ENCODE results near the gene LEPROT.

DNA sequence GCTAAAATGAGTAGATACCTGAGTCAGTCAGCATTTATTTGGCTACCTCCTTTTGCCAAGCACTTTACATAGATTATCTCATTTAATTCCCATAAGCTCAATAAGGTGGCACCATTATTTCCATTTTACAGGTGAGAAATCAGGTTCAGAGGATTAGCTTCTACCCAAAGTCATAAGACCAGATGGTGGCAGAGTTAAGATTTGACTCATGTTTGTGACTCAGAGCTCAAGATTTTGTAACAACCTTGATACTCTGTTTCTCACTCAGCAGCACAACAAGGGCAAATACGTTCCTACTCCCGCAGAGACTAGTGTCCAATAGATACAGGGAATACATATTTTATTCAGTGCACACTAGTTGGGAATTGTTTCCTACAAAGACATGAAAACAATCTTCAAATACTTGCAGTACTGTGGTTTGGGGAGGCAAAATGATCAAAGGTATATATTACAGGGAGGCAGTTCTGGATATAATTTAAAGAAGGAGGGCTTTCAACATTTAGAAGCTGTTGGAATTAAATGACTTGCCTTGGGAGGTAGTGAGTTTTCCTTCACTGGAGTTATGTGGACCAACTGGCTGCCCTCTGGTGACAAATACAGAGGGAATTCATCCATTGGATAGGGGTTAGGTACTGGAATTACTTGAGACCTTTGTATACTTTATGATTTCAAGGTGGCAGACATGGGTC lies 3.6 kb downstream of the LEPROT start:
- TF ChIP-seq EZH2 (IDR thresholded peaks at IDR 0.05; ENCODE audit: borderline replicate concordance, low read depth, low read length, severe bottlenecking) = no peak
- TF ChIP-seq, protein P1, sequence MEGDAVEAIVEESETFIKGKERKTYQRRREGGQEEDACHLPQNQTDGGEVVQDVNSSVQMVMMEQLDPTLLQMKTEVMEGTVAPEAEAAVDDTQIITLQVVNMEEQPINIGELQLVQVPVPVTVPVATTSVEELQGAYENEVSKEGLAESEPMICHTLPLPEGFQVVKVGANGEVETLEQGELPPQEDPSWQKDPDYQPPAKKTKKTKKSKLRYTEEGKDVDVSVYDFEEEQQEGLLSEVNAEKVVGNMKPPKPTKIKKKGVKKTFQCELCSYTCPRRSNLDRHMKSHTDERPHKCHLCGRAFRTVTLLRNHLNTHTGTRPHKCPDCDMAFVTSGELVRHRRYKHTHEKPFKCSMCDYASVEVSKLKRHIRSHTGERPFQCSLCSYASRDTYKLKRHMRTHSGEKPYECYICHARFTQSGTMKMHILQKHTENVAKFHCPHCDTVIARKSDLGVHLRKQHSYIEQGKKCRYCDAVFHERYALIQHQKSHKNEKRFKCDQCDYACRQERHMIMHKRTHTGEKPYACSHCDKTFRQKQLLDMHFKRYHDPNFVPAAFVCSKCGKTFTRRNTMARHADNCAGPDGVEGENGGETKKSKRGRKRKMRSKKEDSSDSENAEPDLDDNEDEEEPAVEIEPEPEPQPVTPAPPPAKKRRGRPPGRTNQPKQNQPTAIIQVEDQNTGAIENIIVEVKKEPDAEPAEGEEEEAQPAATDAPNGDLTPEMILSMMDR (IDR thresholded peaks at IDR 0.05; ENCODE audit: borderline replicate concordance, extremely low read depth, low read length, poor library complexity, severe bottlenecking) = no peak

Measured in DND-41 (cell line).